HUES64 (cell line): ENCODE measurements around the gene COLEC12.

Experiments used
- H3K27ac ChIP-seq: 2 replicates; pipeline ENCODE4 v1.7.0; 2013; ENCODE audit warnings: low read depth, low read length, inconsistent platforms
- H3K27me3 ChIP-seq: 2 replicates; pipeline ENCODE4 v1.6.1; 2013; ENCODE audit warnings: mild to moderate bottlenecking, low read length; ENCODE audit not compliant: insufficient read depth
- H3K36me3 ChIP-seq: 2 replicates; pipeline ENCODE4 v1.6.1; 2013; ENCODE audit warnings: mild to moderate bottlenecking, low read length; ENCODE audit not compliant: insufficient read depth
- H3K4me1 ChIP-seq: 2 replicates; pipeline ENCODE4 v1.6.1; 2013; ENCODE audit warnings: mild to moderate bottlenecking, low read length, moderate library complexity; ENCODE audit not compliant: insufficient read depth
- H3K4me3 ChIP-seq: 2 replicates; pipeline ENCODE4 v1.5.1; 2013; ENCODE audit warnings: mild to moderate bottlenecking, low read length, moderate library complexity
- H3K9ac ChIP-seq: 2 replicates; pipeline ENCODE4 v1.6.1; 2013; ENCODE audit warnings: mild to moderate bottlenecking, low read depth, low read length
- H3K9me3 ChIP-seq: 2 replicates; pipeline ENCODE4 v1.6.1; 2013; ENCODE audit warnings: low read depth, low read length; ENCODE audit not compliant: insufficient read depth
- WGBS: fragments of 150-250, 120-280 bp; methylation state at CpG from one replicate; pipeline ENCODE4 v1.1.7; 2013; ENCODE audit warnings: missing lambda C conversion rate; 5-methylcytosine and 5-hydroxymethylcytosine counted together

COLEC12 gene

DNA sequence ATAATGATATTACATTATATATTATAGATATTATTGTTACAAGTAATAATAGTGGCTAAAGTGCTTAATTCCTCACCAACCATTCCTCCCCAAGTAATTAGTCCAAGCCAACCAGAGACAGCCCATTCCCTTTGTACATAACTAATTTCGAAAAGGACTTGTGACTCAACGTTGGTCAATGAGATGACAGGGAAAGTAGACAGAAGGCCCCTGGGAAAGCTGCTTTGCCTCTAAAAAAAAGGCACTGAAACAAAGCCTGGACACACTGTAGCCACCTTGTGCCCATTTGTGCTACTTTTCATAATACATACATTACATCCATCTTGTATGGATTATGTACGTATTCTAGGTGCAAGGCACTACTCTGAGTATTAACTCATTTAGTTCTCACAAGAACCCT, 28.8 kb downstream of the COLEC12 start:
- no peaks in the 10 kb centered on the region for H3K36me3 ChIP-seq
- no peak overlapping the region for H3K27ac ChIP-seq
- H3K4me1 ChIP-seq: peaks cover 18% of the 10 kb centered on the region
- no peaks in the 10 kb centered on the region for H3K27me3 ChIP-seq
- H3K9me3 ChIP-seq: no peaks in the 10 kb centered on the region
- no peak overlapping the region for H3K9ac ChIP-seq
- 86% methylated on average over 3 of the region's 3 CpGs for WGBS
- H3K4me3 ChIP-seq: no peak overlapping the region

GRCh38 chr18:470661-471501, 29.6 kb downstream of the COLEC12 start:
- no peak overlapping the region for H3K27ac ChIP-seq
- H3K9ac ChIP-seq: no peak overlapping the region
- no peaks in the 10 kb centered on the region for H3K9me3 ChIP-seq
- H3K4me3 ChIP-seq: no peak overlapping the region
- no peaks in the 10 kb centered on the region for H3K36me3 ChIP-seq
- 96% methylated on average over 3 of the region's 5 CpGs for WGBS
- H3K4me1 ChIP-seq: peaks cover 10% of the 10 kb centered on the region
- no peaks in the 10 kb centered on the region for H3K27me3 ChIP-seq

DNA sequence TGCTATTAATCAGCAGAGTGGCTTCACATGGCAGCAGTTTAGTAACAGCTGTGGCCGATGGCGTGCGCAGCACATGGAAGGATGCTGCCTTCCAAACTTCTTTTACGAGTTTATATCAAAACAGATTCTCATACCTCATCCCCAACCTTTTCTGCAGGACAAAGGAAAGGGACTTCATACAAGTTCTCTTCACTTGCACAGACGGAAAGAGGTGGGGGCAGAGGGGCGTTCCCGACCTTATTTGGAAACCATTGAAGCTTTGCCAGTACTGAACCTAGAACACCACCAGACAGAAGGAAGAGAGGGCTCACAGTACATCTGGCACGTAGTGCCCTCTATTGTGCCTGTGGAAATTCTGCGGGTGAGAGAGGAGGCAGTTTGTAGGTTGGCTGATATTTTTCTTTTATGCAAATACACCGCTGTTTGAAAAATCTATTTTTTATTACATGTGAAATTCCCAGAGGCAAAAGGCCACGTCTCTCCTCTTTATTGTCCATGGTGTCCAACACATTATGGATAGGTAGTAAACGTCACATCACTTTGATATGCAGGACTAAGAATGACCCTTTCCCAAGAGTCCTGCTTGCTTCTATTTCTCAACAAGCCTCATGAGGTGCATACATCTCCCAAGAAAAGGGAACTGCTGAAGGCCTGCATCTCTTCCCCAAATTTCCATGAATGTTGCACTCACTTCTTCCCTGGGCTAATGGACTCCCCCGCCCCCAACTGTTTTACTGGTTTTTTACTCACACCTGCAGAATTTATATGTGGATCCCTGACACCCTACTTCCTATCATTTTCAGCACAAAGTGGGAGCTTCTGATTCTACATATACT, 31.3 kb downstream of the COLEC12 start:
- H3K27me3 ChIP-seq: no peaks in the 10 kb centered on the region
- WGBS: 81% methylated on average over 13 of the region's 13 CpGs
- H3K4me1 ChIP-seq: peaks cover 1% of the 10 kb centered on the region; the same call in 1 of the 2 replicates
- no peak overlapping the region for H3K4me3 ChIP-seq
- H3K36me3 ChIP-seq: no peaks in the 10 kb centered on the region
- H3K9ac ChIP-seq: no peak overlapping the region
- H3K9me3 ChIP-seq: no peaks in the 10 kb centered on the region
- H3K27ac ChIP-seq: no peak overlapping the region

GRCh38 chr18:463827-464541, 36.5 kb downstream of the COLEC12 start:
- Histone ChIP-seq H3K36me3 (no peaks in the 10 kb centered on the region), H3K27ac (no peak overlapping the region), H3K9ac (no peak overlapping the region), H3K9me3 (no peaks in the 10 kb centered on the region), H3K4me3 (no peak overlapping the region), H3K4me1 (peaks cover 4% of the 10 kb centered on the region; the same call in 1 of the 2 replicates), H3K27me3 (no peaks in the 10 kb centered on the region)
- WGBS: 63% methylated on average over 12 of the region's 12 CpGs

GRCh38 chr18:463403-463802, 37.1 kb downstream of the COLEC12 start:
- Histone ChIP-seq H3K27ac (no peak overlapping the region), H3K4me3 (no peak overlapping the region), H3K4me1 (peaks cover 4% of the 10 kb centered on the region; the same call in 1 of the 2 replicates), H3K27me3 (no peaks in the 10 kb centered on the region), H3K36me3 (no peaks in the 10 kb centered on the region), H3K9ac (no peak overlapping the region), H3K9me3 (no peaks in the 10 kb centered on the region)
- WGBS: 76% methylated on average over 11 of the region's 11 CpGs

DNA sequence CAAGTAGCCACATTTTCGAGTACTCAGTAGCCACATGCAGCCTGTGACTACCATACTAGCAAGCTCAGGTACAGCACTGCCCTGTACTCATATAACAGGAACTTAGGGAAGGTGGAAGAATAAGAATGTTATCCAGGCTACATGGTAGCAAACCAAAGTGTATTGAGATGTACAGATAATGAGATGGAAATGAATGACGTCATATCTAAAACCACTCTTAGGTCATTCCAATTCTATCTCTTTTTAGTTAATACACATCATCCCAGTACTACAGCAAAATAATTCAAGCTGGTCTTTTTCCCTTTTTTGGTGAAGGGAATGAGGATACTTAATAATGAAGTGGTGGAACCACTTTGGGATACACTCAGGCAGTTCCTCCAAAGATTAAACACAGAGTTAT, 38.7 kb downstream of the COLEC12 start:
- Histone ChIP-seq H3K27me3 (no peaks in the 10 kb centered on the region), H3K36me3 (no peaks in the 10 kb centered on the region), H3K9me3 (no peaks in the 10 kb centered on the region), H3K4me3 (no peak overlapping the region), H3K27ac (no peak overlapping the region), H3K4me1 (peaks cover 12% of the 10 kb centered on the region; the same call in 1 of the 2 replicates), H3K9ac (no peak overlapping the region)
- WGBS: 0% methylated on average over 1 of the region's 2 CpGs

DNA sequence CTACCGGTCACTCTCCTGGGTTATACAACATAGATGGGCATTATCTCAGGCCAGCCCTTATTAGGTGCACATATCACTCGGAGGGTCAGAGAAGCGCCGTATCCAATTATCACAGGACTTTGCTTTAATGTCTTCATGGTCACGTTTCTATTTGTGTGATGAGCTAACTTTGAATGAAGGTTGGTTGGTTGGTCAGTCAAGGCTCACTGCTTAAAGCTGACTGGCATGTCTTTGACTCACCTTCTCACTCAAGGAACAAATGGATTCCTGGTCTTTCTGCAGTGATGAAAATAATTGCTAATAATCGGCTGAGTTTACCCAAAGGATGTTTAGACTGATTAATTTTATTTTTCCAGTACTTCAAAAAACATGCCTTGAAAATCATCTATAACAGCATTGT, 39.7 kb downstream of the COLEC12 start:
- Histone ChIP-seq H3K9me3 (no peaks in the 10 kb centered on the region), H3K36me3 (no peaks in the 10 kb centered on the region), H3K4me1 (peaks cover 12% of the 10 kb centered on the region; the same call in 1 of the 2 replicates), H3K27ac (no peak overlapping the region), H3K27me3 (no peaks in the 10 kb centered on the region), H3K4me3 (no peak overlapping the region), H3K9ac (no peak overlapping the region)
- 91% methylated on average over 4 of the region's 6 CpGs for WGBS

GRCh38 chr18:459814-460593, 40.5 kb downstream of the COLEC12 start:
- 88% methylated on average over 14 of the region's 14 CpGs for WGBS
- Histone ChIP-seq H3K27ac (no peak overlapping the region), H3K27me3 (no peaks in the 10 kb centered on the region), H3K9me3 (no peaks in the 10 kb centered on the region), H3K9ac (no peak overlapping the region), H3K4me3 (no peak overlapping the region), H3K4me1 (peaks cover 12% of the 10 kb centered on the region; the same call in 1 of the 2 replicates), H3K36me3 (no peaks in the 10 kb centered on the region)

DNA sequence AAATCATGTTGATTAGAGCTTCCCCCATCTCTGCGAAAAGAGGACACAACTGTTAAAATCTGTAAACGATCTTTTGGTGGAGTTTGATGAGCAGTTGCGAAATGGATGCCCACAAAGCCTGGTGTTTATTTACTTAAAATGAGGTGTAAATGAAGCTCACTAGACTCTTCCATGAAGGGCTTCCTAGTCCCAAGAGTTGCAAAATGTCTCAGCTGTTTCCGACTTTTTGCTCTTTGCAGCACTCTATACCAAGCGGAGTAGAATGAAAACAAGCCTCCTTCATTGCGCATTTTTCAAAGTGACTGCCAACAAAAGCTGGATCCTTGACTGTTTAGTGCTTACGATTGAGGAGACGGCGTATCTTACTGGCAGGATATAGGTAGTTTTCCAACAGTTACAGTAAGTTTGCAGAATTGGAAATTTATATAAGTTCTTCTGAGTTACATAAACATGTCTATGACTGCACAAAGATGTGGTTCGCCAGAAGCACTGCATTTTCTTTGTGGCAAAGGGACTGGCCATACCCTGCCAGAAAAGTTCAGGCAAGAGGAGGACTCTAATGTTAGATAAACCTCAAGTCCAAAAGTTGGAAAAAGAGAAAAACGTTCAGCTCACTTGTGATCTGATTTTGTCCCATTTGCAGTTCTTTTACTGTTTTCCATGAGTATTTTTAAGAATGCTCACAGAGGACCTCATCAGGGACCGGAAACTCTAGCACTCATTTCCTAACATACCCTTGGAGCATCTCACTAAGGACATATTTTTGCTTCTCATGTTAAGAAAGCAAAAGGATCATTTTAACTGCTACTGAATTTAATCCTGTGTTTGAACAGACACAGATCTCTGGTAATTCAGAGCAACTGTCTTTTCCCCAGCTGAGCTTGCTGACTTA, 42.7 kb downstream of the COLEC12 start:
- WGBS: 90% methylated on average over 12 of the region's 12 CpGs
- H3K27ac ChIP-seq: no peak overlapping the region
- H3K9me3 ChIP-seq: no peaks in the 10 kb centered on the region
- H3K36me3 ChIP-seq: no peaks in the 10 kb centered on the region
- H3K9ac ChIP-seq: no peak overlapping the region
- H3K4me3 ChIP-seq: no peak overlapping the region
- H3K27me3 ChIP-seq: no peaks in the 10 kb centered on the region
- 0 out of 2 replicates have a peak, but pooled peaks cover 8% of the 10 kb centered on the region for H3K4me1 ChIP-seq
